Smooth muscle cell (in vitro differentiated cells): Measurements from ENCODE around the gene PRPSAP1. TPM values are rescaled to one million over a fixed set of nuclear protein-coding genes. Genes with fewer than 3 reads are reported as not detected.

Experiments used
- DNase-seq: peaks from one replicate; lab custom pipeline; 2025; ENCODE audit not compliant: unreplicated experiment; lab: John Stamatoyannopoulos, UW
- H2AFZ ChIP-seq: fragments of 200-600 bp; sonication (generic); 2 replicates; pipeline ENCODE4 v1.6.0; 2016; ENCODE audit warnings: antibody characterized with exemption, low read depth, mild to moderate bottlenecking
- H3F3A ChIP-seq: fragments of 200-600 bp; sonication (generic); 2 replicates; pipeline ENCODE4 v1.6.0; 2017; ENCODE audit warnings: antibody characterized with exemption, low read depth
- H3K27ac ChIP-seq: fragments of 200-600 bp; sonication (generic); 2 replicates; pipeline ENCODE4 v1.5.1; 2016; ENCODE audit warnings: low read depth, mild to moderate bottlenecking
- H3K27me3 ChIP-seq: fragments of 200-600 bp; sonication (generic); 2 replicates; pipeline ENCODE4 v1.6.1; 2016; ENCODE audit warnings: low read depth, mild to moderate bottlenecking
- H3K36me3 ChIP-seq: fragments of 200-600 bp; sonication (generic); 2 replicates; pipeline ENCODE4 v1.5.1; 2016; ENCODE audit warnings: low read depth
- H3K4me1 ChIP-seq: fragments of 200-600 bp; sonication (generic); 2 replicates; pipeline ENCODE4 v1.5.1; 2016; ENCODE audit warnings: low read depth
- H3K4me2 ChIP-seq: fragments of 200-600 bp; sonication (generic); 2 replicates; pipeline ENCODE4 v1.6.0; 2016; ENCODE audit warnings: mild to moderate bottlenecking
- H3K4me3 ChIP-seq: fragments of 200-600 bp; sonication (generic); 2 replicates; pipeline ENCODE4 v1.5.1; 2016; ENCODE audit warnings: mild to moderate bottlenecking
- H3K79me2 ChIP-seq: fragments of 200-600 bp; sonication (generic); 2 replicates; pipeline ENCODE4 v1.6.0; 2016; ENCODE audit warnings: low read depth, mild to moderate bottlenecking
- H3K9ac ChIP-seq: fragments of 200-600 bp; sonication (generic); 2 replicates; pipeline ENCODE4 v1.6.0; 2016; ENCODE audit warnings: low read depth
- H3K9me3 ChIP-seq: fragments of 200-600 bp; sonication (generic); replicated peaks from 2 replicates; pipeline ENCODE4 v1.5.1; 2016; ENCODE audit warnings: low read depth
- H4K20me1 ChIP-seq: fragments of 200-600 bp; sonication (generic); 2 replicates; pipeline ENCODE4 v1.6.0; 2016; ENCODE audit warnings: low read depth
- WGBS: methylation state at CpG from one replicate; pipeline ENCODE4 v1.1.7; 2016; ENCODE audit warnings: low lambda C conversion rate; 5-methylcytosine and 5-hydroxymethylcytosine counted together
- polyA plus RNA-seq: library from polyadenylated mRNA; unstranded; fragments of >200 nt; fragmentation: Nextera tagmentation; extraction: Ambion mirVana; gene quantifications from 2 replicates; pipeline ENCODE4 v1.2.1, GENCODE V29; 2016
- total RNA-seq: library from RNA; depleted of rRNA; stranded (reverse); fragments of >200 nt; gene quantifications from 2 replicates; pipeline ENCODE4 v1.2.3, GENCODE V29; 2014
- TF ChIP-seq, protein P1 (sequence below): fragments of 200-600 bp; sonication (generic); IDR thresholded peaks from 2 replicates; pipeline ENCODE4 v1.5.1; 2017; ENCODE audit warnings: borderline replicate concordance, mild to moderate bottlenecking, antibody characterized with exemption; ENCODE audit not compliant: insufficient read depth, poor library complexity, severe bottlenecking

PRPSAP1 gene
- total and polyA plus RNA-seq, 2 experiments from 2014 or later = 27.1 to 35.7 TPM

- Histone ChIP-seq H3K4me3 (no peak overlapping the region), H2AFZ (no peak overlapping the region), H3K4me1 (peaks cover 6% of the 10 kb centered on the region), H4K20me1 (peaks cover 19% of the 10 kb centered on the region), H3K36me3 (no peaks in the 10 kb centered on the region), H3K79me2 (peaks cover 11% of the 10 kb centered on the region), H3K27ac (no peak overlapping the region), H3K9me3 (no peaks in the 10 kb centered on the region), H3F3A (no peaks in the 10 kb centered on the region), H3K9ac (no peak overlapping the region), H3K27me3 (no peaks in the 10 kb centered on the region), H3K4me2 (no peak overlapping the region)
- 99% methylated on average over 7 of the region's 7 CpGs for WGBS
- no peak for DNase-seq
- TF ChIP-seq, protein P1, sequence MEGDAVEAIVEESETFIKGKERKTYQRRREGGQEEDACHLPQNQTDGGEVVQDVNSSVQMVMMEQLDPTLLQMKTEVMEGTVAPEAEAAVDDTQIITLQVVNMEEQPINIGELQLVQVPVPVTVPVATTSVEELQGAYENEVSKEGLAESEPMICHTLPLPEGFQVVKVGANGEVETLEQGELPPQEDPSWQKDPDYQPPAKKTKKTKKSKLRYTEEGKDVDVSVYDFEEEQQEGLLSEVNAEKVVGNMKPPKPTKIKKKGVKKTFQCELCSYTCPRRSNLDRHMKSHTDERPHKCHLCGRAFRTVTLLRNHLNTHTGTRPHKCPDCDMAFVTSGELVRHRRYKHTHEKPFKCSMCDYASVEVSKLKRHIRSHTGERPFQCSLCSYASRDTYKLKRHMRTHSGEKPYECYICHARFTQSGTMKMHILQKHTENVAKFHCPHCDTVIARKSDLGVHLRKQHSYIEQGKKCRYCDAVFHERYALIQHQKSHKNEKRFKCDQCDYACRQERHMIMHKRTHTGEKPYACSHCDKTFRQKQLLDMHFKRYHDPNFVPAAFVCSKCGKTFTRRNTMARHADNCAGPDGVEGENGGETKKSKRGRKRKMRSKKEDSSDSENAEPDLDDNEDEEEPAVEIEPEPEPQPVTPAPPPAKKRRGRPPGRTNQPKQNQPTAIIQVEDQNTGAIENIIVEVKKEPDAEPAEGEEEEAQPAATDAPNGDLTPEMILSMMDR = no peak
Measured at GRCh38 chr17:76336756-76337412, 16.8 kb downstream of the PRPSAP1 start.

DNA sequence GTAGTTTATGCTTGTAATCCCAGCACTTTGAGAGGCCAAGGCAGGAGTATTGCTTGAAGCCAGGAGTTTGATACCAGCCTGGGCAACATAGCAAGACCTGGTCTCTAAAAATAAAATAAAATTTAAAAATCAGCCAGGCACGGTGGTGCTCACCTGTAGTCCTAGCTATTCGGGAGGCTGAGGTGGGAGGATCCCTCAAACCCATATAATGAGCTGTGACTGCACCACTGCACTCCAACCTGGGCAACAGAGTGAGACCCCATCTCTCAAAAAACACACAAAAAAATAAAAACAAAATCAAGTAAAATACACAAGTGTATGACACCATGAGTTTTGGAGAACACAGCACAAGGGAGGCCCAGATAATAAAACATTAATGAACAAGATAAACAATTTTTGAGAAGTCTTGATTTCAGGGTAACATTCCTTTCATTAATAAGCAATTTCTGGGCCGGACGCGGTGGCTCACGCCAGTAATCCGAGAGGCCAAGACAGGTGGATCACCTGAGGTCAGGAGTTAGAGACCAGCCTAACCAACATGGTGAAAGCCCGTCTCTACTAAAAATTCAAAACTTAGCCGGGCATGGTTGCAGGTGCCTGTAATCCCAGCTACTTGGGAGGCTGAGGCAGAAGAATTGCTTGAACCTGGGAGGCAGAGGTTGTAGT, 17.9 kb downstream of the PRPSAP1 start:
- H4K20me1 ChIP-seq = peaks cover 19% of the 10 kb centered on the region
- H3K4me1 ChIP-seq = peaks cover 6% of the 10 kb centered on the region
- H2AFZ ChIP-seq = no peak overlapping the region
- TF ChIP-seq, protein P1 = no peak
- no peak for DNase-seq
- no peak overlapping the region for H3K4me2 ChIP-seq
- H3K4me3 ChIP-seq = no peak overlapping the region
- no peaks in the 10 kb centered on the region for H3K9me3 ChIP-seq
- WGBS = 98% methylated on average over 9 of the region's 9 CpGs
- H3K79me2 ChIP-seq = peaks cover 11% of the 10 kb centered on the region
- H3K27me3 ChIP-seq = no peaks in the 10 kb centered on the region
- H3K27ac ChIP-seq = no peak overlapping the region
- H3K36me3 ChIP-seq = no peaks in the 10 kb centered on the region
- H3K9ac ChIP-seq = no peak overlapping the region
- no peaks in the 10 kb centered on the region for H3F3A ChIP-seq

DNA sequence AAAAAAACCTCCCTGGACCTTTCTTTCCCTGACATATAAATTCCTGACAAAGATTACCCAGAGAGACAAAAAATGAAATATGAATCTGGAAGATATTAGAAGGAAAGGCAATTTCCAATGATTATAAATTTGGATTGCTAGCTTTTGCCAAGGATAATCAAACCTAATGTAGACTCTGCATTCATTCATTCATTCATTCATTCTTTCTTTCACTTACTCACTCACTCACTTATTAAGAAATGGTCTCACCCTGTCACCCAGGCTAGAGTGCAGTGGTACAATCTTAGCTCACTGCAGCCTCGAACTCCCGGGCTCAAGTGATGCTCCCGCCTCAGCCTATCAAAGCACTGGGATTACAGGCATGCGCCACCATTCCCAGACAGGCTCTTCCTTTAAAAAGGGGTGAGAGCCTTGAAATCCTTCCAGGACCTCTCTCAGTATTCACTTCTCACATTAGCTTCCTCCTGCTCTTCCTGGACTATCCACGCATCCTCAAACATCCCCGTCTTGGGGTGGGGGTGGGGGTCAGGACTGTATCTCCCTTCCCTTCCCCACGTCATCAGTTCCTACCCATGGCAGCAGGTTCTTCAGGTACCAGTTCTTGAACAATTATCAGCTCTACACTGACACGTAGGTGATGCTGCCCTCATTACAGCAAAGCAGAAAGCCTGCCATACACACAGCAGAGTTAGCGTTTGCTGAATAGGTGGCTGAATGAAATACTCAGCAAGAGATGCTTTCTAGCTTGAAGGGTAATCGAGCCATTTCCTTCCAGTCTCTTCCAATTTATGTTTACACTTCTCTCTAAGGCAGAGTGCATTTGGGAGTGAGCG, 19.8 kb downstream of the PRPSAP1 start:
- H4K20me1 ChIP-seq = peaks cover 19% of the 10 kb centered on the region
- no peak overlapping the region for H3K27ac ChIP-seq
- H3K27me3 ChIP-seq = no peaks in the 10 kb centered on the region
- WGBS = 95% methylated on average over 11 of the region's 11 CpGs
- H3K4me2 ChIP-seq = no peak overlapping the region
- H3K9ac ChIP-seq = no peak overlapping the region
- TF ChIP-seq, protein P1 = no peak
- DNase-seq = no peak
- H3K79me2 ChIP-seq = peaks cover 7% of the 10 kb centered on the region
- no peaks in the 10 kb centered on the region for H3F3A ChIP-seq
- H3K9me3 ChIP-seq = no peaks in the 10 kb centered on the region
- H3K36me3 ChIP-seq = no peaks in the 10 kb centered on the region
- peaks cover 6% of the 10 kb centered on the region for H3K4me1 ChIP-seq
- H3K4me3 ChIP-seq = no peak overlapping the region
- H2AFZ ChIP-seq = no peak overlapping the region
